D721Med (cell line): ENCODE data around the gene DIAPH1.

Source experiments
- DNase-seq: peaks from one replicate; pipeline ENCODE4 v3.0.0; 2011; ENCODE audit warnings: low spot score; ENCODE audit not compliant: insufficient read length
- FAIRE-seq: peaks from 2 replicates; lab custom pipeline; 2011; peaks lifted over from hg19 to GRCh38; lab: Jason Lieb, UNC
- TF ChIP-seq, protein P1 (sequence below): IDR thresholded peaks from 2 replicates; pipeline ENCODE4 v1.5.1; 2012; ENCODE audit warnings: mild to moderate bottlenecking, control low read depth; ENCODE audit not compliant: insufficient read depth; ENCODE audit errors: missing control alignments

The DIAPH1 gene

GRCh38 chr5:141560725-141561483, 57.9 kb downstream of the DIAPH1 start:
- peak; percentile 93 for FAIRE-seq
- TF ChIP-seq, protein P1, sequence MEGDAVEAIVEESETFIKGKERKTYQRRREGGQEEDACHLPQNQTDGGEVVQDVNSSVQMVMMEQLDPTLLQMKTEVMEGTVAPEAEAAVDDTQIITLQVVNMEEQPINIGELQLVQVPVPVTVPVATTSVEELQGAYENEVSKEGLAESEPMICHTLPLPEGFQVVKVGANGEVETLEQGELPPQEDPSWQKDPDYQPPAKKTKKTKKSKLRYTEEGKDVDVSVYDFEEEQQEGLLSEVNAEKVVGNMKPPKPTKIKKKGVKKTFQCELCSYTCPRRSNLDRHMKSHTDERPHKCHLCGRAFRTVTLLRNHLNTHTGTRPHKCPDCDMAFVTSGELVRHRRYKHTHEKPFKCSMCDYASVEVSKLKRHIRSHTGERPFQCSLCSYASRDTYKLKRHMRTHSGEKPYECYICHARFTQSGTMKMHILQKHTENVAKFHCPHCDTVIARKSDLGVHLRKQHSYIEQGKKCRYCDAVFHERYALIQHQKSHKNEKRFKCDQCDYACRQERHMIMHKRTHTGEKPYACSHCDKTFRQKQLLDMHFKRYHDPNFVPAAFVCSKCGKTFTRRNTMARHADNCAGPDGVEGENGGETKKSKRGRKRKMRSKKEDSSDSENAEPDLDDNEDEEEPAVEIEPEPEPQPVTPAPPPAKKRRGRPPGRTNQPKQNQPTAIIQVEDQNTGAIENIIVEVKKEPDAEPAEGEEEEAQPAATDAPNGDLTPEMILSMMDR: peak; percentile 97
- DNase-seq: no peak

GRCh38 chr5:141560151-141560550, 58.6 kb downstream of the DIAPH1 start:
- DNase-seq (no peak), FAIRE-seq (no peak)

GRCh38 chr5:141559461-141559860, 59.3 kb downstream of the DIAPH1 start:
- FAIRE-seq (no peak), DNase-seq (no peak)
- TF ChIP-seq, protein P1: no peak

More at GRCh38 chr5:141560151-141560550, 58.6 kb downstream of the DIAPH1 start:
- TF ChIP-seq, protein P1: no peak

DNA sequence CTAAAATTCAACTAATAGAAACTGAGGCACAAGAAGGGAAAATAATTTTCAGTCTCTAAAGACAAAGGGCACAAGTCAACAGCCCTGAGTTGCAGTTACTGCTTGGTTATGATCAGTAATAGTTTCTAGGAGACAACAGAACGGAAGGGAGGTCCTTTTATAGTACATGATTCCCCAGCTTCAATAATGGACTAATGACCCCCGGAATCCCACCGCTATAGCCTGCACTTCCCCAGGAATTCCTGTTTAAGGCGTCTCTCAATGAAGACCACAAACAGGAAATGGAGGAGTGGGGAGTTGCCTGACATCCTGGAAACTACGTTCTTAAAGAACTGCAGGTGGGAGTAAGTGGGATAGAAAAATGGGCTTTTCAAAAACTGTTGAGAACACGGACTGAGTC, 60.6 kb downstream of the DIAPH1 start:
- TF ChIP-seq, protein P1: no peak
- FAIRE-seq (no peak), DNase-seq (no peak)

DNA sequence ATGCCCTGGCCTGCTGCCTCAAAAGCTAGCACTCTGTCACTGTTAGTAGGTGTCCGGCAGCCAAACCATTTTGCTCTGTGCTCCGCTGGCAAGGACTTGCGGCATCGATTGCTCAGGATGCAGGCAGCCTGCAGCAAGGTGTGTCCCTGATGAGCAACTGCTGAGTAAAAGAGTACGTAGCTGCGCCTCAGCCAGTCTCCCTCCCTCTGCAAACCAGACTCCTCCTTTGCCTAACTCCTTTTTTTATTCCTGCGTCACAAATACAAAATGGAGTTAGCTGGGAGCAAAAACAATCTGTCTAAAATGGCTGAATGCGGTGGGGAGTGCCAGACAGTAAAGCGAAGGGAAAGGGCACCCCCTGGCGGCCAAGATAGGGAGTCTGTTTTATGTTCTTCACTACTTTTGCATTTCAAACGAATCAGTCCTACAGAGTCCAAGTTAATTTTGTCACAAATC, 61.1 kb downstream of the DIAPH1 start:
- TF ChIP-seq, protein P1: peak; percentile 70
- FAIRE-seq: peak; percentile 11
- no peak for DNase-seq

DNA sequence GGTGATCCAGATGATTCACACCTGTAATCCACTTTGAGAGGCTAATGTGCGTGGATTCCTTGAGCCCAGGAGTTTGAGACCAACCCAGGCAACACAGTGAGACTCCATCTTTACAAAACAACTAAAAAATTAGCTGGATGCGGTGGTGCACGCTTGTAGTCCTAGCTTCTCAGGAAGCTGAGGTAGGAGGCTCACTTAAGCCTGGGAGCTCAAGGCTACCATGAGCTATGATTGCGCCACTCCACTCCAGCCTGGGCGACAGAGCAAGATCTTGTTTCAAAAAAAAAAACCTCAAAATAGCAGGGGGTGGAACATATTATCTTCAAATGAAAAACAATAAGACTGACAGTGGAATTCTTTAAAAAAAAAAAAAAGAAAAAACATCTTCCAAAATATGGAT, 70.9 kb downstream of the DIAPH1 start:
- DNase-seq (no peak), FAIRE-seq (no peak)
- TF ChIP-seq, protein P1: no peak

DNA sequence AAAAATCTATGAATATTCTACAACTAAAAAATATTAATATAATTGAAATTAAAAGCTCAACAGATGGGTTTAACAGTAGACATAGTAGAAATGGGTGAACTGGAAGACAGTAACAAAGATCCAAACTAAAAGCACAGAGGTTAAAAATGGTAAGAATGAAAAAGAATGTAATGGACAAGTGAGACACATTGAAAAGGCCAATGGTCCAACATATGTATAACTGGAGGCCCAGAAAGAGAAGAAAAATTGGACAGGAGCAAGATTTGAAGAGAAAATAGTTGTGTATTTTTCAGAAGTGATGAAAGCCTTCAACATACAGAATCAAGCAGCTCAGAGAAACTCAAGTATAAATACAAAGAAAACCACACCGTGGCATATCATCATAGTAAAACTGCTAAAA, 71.3 kb downstream of the DIAPH1 start:
- FAIRE-seq: no peak
- no peak for DNase-seq
- TF ChIP-seq, protein P1: no peak
